ENCODE measurements around the gene GARRE1.

The GARRE1 gene

DNA sequence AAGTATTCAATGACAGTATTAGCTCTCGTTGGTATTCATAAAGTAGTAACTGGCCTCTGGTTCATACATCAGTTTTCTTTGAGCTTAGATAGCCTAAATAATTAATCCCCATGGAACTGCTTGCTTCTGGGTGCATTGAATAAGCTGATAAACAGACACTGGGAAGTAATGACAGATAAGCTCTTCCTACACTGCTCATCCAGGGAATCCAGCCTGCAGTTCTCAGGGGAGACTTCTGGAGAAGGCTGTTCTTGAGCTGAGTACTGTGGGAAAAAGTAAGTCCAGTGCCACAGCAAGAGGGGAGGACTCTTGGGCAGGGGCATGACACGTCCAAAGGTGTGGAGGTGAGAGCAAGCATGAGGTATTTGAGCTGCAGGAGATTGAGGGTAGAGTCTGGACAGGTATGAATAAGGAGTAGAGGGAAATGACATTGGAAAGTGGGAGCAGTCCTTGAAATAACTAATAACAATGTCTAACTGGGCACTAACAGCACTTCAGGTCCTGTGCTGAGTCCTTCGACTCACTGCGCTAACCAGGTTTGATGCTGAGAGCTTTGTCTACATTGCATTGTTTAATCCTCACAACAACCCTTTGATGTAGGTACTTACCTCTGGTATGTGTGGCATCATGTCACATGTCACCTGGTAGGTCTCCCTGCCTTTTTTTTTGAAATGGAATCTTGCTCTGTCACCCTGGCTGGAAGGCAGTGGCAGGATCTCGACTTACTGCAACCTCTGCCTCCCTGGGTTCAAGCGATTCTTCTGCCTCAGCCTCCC, 7.2 kb downstream of the GARRE1 start:
- Histone ChIP-seq H3K27me3 (ENCODE audit: insufficient read depth, low read length) (no peaks in the 10 kb centered on the region), H3K36me3 (ENCODE audit: insufficient read depth, low read length) (no peaks in the 10 kb centered on the region), H2AFZ (ENCODE audit: low read length, unreplicated experiment) (no peak overlapping the region), H3K4me3 (ENCODE audit: low read depth, low read length) (no peak overlapping the region), H3K4me1 (ENCODE audit: control insufficient read depth, insufficient read depth, low read length, unreplicated experiment) (peaks cover 20% of the 10 kb centered on the region), H3K27ac (ENCODE audit: low read depth, low read length) (no peak overlapping the region), H3K79me2 (ENCODE audit: control insufficient read depth, insufficient read depth, low read length, unreplicated experiment) (peaks cover 8% of the 10 kb centered on the region)

DNA sequence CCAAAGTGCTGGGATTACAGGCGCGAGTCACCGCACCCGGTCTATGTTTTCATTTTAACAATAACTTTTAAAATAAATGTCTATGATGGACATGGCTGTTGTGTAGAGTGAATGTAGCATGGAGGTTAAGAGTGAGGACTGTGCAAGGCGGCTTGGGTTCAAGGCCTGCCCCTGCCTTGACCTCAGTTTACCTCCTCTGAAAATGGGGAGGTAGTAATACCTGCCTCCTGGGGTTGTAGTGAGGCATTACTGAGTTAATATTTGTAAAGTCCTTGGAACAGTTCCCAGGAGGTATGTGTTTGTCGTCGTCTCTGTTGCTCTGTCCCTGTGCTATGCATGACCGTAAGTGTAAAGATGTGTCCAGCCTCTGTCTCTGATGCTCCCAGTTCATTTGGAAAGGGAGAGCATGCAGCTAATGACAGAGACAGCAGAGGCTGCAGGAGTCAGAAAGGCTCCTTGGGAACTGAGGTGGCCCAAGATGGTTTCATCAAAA, 9.4 kb downstream of the GARRE1 start:
- Histone ChIP-seq H3K4me1 (ENCODE audit: control insufficient read depth, insufficient read depth, low read length, unreplicated experiment) (peaks cover 16% of the 10 kb centered on the region), H2AFZ (ENCODE audit: low read length, unreplicated experiment) (no peak overlapping the region), H3K27ac (ENCODE audit: low read depth, low read length) (no peak overlapping the region), H3K79me2 (ENCODE audit: control insufficient read depth, insufficient read depth, low read length, unreplicated experiment) (peaks cover 8% of the 10 kb centered on the region), H3K36me3 (ENCODE audit: insufficient read depth, low read length) (no peaks in the 10 kb centered on the region), H3K4me3 (ENCODE audit: low read depth, low read length) (no peak overlapping the region), H3K27me3 (ENCODE audit: insufficient read depth, low read length) (no peaks in the 10 kb centered on the region)

DNA sequence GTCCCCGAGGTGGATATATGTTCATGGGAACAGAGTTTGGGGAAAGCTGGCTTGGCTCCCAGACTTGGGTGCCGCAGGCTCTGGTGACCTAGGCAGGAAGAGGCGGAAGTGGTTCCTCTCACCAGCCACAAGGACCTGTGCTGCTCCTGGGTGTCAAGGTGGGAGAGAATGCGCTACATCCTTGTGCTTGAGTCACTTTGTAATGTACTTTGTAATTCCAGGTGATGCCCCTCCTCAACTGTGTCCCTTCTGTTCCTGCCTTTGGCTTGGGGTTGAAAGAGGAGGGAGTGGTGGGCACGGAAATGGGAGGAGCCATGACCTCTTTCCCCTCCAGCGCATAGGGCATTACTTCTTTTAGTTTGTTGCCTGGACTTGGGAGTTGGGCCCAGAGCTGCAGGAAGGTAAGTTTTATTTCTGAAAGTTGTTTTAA, 10.9 kb downstream of the GARRE1 start:
- peaks cover 15% of the 10 kb centered on the region for H3K4me1 ChIP-seq (ENCODE audit: control insufficient read depth, insufficient read depth, low read length, unreplicated experiment)
- no peak overlapping the region for H2AFZ ChIP-seq (ENCODE audit: low read length, unreplicated experiment)
- H3K27me3 ChIP-seq (ENCODE audit: insufficient read depth, low read length) = no peaks in the 10 kb centered on the region
- no peak overlapping the region for H3K27ac ChIP-seq (ENCODE audit: low read depth, low read length)
- H3K79me2 ChIP-seq (ENCODE audit: control insufficient read depth, insufficient read depth, low read length, unreplicated experiment) = peaks cover 15% of the 10 kb centered on the region
- no peaks in the 10 kb centered on the region for H3K36me3 ChIP-seq (ENCODE audit: insufficient read depth, low read length)
- no peak overlapping the region for H3K4me3 ChIP-seq (ENCODE audit: low read depth, low read length)

DNA sequence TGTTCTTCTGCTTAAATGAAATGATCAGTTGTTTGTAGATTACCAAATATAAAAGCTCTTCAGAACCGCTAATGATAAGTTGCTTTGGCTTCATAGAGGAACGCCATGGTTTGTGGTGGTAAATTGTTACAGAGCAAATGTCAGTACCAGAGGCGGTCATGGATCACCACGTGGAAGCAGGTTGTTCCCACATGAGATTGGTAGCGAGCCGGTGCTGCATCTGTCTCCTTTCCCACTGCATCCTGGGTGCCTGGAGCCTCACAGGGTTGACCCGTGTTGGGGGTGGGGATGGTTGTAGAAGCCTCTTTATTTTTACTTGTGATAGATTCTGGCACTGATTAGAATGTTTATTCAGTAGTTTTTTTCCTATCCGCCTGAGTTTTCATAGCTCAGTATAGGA, 14.7 kb downstream of the GARRE1 start:
- Histone ChIP-seq H3K4me1 (ENCODE audit: control insufficient read depth, insufficient read depth, low read length, unreplicated experiment) (peaks cover 14% of the 10 kb centered on the region), H3K4me3 (ENCODE audit: low read depth, low read length) (no peak overlapping the region), H3K36me3 (ENCODE audit: insufficient read depth, low read length) (no peaks in the 10 kb centered on the region), H2AFZ (ENCODE audit: low read length, unreplicated experiment) (no peak overlapping the region), H3K27me3 (ENCODE audit: insufficient read depth, low read length) (no peaks in the 10 kb centered on the region), H3K27ac (ENCODE audit: low read depth, low read length) (no peak overlapping the region), H3K79me2 (ENCODE audit: control insufficient read depth, insufficient read depth, low read length, unreplicated experiment) (peaks cover 14% of the 10 kb centered on the region)

DNA sequence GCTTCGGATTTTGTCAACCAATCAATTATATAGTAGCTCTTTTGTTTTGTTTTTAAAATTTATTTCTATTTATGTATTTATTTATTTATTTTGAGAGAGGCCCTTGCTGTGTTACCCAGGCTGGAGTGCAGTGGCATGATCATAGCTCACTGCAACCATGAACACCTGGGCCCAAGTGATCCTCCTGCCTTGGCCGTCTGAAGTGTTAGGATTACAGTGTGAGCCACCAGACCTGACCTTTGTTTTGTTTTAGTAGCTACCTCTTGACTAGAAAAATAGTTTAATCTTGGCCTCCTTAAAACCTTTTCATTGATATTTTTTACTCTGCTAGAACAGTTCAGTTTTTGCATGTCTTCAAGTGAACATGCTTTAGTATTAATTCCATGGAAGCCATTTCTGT, 15.1 kb downstream of the GARRE1 start:
- H3K4me1 ChIP-seq (ENCODE audit: control insufficient read depth, insufficient read depth, low read length, unreplicated experiment) = peaks cover 18% of the 10 kb centered on the region
- no peaks in the 10 kb centered on the region for H3K27me3 ChIP-seq (ENCODE audit: insufficient read depth, low read length)
- peak overlapping the region; percentile 48 for H3K27ac ChIP-seq (ENCODE audit: low read depth, low read length)
- H3K79me2 ChIP-seq (ENCODE audit: control insufficient read depth, insufficient read depth, low read length, unreplicated experiment) = peaks cover 14% of the 10 kb centered on the region
- peak overlapping the region; percentile 75 for H2AFZ ChIP-seq (ENCODE audit: low read length, unreplicated experiment)
- H3K4me3 ChIP-seq (ENCODE audit: low read depth, low read length) = peak overlapping the region; percentile 40; the same call in 1 of the 2 replicates
- no peaks in the 10 kb centered on the region for H3K36me3 ChIP-seq (ENCODE audit: insufficient read depth, low read length)

DNA sequence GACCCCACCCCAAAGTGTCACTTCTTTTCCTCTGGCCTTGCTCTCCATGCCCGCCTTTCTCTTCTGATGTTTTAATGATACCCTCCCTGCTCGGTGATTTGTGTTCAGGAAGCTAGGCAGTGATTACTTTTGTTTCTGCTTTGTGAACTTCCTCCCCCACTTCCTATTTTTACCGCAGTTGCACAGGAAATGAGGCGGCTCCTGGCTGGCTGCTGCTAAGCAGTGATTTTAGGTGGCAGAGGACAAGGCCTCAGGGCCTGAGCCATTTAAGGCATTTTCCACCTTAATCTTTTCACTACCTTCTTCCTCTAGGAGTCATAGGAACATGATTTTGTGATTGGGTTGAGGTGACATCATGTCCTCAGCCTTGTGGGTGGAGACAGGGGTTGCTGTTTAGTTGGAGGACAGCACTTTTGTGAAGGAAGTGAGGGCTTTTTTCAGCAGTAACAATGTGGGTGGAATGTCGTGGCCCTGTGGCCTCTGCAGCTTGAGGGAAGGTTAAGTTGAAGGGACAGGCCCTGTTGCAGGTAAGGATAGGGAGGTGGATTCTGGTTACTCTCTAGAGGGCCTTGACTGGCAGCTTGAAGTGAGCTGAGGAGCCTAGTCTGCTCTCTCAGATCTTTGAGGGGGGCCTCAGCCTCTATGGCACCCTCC, 15.7 kb downstream of the GARRE1 start:
- H3K4me1 ChIP-seq (ENCODE audit: control insufficient read depth, insufficient read depth, low read length, unreplicated experiment) = peaks cover 19% of the 10 kb centered on the region

DNA sequence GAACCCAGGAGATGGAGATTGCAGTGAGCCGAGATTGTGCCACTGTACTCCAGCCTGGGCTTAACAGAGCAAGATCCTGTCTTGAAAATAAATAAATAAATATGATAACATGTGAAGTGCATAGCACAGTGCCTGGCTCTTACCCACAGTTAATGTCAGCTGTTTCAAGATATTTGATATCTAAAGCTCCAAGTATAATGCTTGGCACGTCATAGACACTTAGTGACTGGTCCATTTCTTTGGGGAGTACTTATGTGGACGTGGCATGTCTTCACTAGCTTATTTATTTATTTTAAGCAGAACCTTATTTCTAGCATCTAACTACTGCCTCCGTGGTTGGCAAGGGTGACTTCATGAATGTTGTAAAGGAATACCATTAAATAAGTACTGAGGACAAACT, 18.8 kb downstream of the GARRE1 start:
- Histone ChIP-seq H3K36me3 (ENCODE audit: insufficient read depth, low read length) (no peaks in the 10 kb centered on the region), H2AFZ (ENCODE audit: low read length, unreplicated experiment) (no peak overlapping the region), H3K27ac (ENCODE audit: low read depth, low read length) (no peak overlapping the region), H3K4me3 (ENCODE audit: low read depth, low read length) (no peak overlapping the region), H3K4me1 (ENCODE audit: control insufficient read depth, insufficient read depth, low read length, unreplicated experiment) (peaks cover 19% of the 10 kb centered on the region), H3K27me3 (ENCODE audit: insufficient read depth, low read length) (no peaks in the 10 kb centered on the region), H3K79me2 (ENCODE audit: control insufficient read depth, insufficient read depth, low read length, unreplicated experiment) (peaks cover 23% of the 10 kb centered on the region)

More for the DNA sequence above, 15.7 kb downstream of the GARRE1 start:
- Histone ChIP-seq H3K4me3 (ENCODE audit: low read depth, low read length) (peak overlapping the region; percentile 40; the same call in 1 of the 2 replicates), H3K36me3 (ENCODE audit: insufficient read depth, low read length) (no peaks in the 10 kb centered on the region), H3K27me3 (ENCODE audit: insufficient read depth, low read length) (no peaks in the 10 kb centered on the region), H3K79me2 (ENCODE audit: control insufficient read depth, insufficient read depth, low read length, unreplicated experiment) (peaks cover 11% of the 10 kb centered on the region), H3K27ac (ENCODE audit: low read depth, low read length) (peak overlapping the region; percentile 48), H2AFZ (ENCODE audit: low read length, unreplicated experiment) (peak overlapping the region; percentile 75)

DNA sequence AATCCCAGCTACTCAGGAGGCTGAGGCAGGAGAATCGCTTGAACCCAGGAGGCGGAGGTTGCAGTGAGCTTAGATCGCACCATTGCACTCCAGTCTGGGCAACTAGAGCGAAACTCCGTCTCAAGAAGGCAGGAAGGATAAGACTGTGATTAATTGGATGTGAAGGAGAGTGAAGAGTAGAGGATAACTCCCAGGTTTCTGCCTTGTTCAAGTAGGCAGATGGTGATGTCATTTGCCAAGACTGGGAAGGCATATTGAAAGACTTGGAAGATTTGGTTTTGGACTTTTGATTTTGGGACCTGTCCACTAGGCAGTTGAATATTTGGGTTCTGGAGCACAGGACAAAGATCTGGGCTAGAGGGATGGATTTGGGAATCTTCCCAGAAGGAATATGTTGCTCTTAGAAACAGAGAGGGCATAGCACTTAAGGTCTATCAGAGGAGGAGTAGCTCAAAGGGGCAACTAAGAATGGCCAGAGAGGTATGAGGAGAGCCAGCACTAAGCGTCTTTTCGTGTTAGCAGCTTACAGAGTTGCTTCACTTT, 20.0 kb downstream of the GARRE1 start:
- Histone ChIP-seq H3K4me1 (ENCODE audit: control insufficient read depth, insufficient read depth, low read length, unreplicated experiment) (peaks cover 19% of the 10 kb centered on the region), H3K27me3 (ENCODE audit: insufficient read depth, low read length) (no peaks in the 10 kb centered on the region), H3K36me3 (ENCODE audit: insufficient read depth, low read length) (no peaks in the 10 kb centered on the region), H3K79me2 (ENCODE audit: control insufficient read depth, insufficient read depth, low read length, unreplicated experiment) (peaks cover 23% of the 10 kb centered on the region), H3K27ac (ENCODE audit: low read depth, low read length) (peak overlapping the region; percentile 86), H3K4me3 (ENCODE audit: low read depth, low read length) (peak overlapping the region; percentile 71), H2AFZ (ENCODE audit: low read length, unreplicated experiment) (peak overlapping the region; percentile 75)

DNA sequence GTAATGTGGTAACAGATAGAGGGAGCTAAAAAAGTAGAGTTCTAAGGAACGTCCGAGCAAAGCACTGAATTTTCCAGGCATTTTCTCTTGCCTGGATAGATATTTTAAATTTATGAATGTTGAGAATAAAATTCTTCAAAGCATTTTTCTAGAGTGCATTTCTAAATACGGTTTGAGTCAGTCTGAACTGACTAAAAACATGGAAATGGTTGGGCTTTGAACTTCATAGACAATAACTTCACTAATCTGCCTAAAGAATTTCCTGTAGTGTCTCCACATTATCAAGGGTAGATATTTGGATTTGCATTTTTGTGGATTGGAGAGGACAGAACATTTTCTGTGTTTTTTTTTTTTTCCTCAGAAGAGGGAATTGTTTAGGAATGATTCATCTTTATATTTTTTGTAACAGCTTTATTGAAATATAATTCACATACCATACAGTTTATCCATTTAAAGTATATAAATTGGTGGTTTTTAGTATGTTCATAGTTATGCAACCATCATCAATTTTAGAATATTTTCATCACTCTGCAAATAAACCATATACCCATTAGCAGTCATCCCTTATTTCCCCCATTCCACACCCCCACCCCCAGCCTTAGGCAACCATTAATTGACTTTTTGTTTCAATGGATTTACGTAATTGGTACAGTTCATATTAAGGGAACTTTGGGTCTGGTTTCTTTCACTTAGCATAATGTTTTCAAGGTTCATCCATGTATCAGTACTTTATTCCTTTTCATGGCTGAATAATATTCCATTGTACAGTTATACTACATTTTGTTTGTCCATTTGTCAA, 20.7 kb downstream of the GARRE1 start:
- Histone ChIP-seq H3K27ac (ENCODE audit: low read depth, low read length) (peak overlapping the region; percentile 86), H3K4me3 (ENCODE audit: low read depth, low read length) (peak overlapping the region; percentile 71), H2AFZ (ENCODE audit: low read length, unreplicated experiment) (peak overlapping the region; percentile 75), H3K36me3 (ENCODE audit: insufficient read depth, low read length) (no peaks in the 10 kb centered on the region), H3K27me3 (ENCODE audit: insufficient read depth, low read length) (no peaks in the 10 kb centered on the region), H3K79me2 (ENCODE audit: control insufficient read depth, insufficient read depth, low read length, unreplicated experiment) (peaks cover 19% of the 10 kb centered on the region), H3K4me1 (ENCODE audit: control insufficient read depth, insufficient read depth, low read length, unreplicated experiment) (peaks cover 14% of the 10 kb centered on the region)

DNA sequence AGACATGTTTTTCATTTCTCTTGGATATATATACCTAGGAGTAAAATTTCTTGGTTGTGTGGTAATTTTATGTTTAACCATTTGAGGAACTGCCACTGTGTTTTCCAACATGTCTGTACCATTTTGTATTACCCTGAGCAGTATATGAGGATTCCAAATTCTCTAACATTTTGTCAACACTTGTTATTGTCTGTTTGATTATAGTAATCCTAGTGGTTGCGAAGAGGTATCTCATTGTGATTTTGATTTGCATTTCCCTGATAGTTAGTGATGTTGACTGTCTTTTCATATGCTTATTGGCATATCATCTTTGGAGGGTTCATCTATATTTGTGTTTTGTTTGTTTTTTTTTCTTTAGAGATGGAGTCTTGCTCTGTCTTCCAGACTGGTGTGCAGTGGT, 21.4 kb downstream of the GARRE1 start:
- peaks cover 9% of the 10 kb centered on the region for H3K4me1 ChIP-seq (ENCODE audit: control insufficient read depth, insufficient read depth, low read length, unreplicated experiment)
- no peak overlapping the region for H3K4me3 ChIP-seq (ENCODE audit: low read depth, low read length)
- H3K36me3 ChIP-seq (ENCODE audit: insufficient read depth, low read length) = no peaks in the 10 kb centered on the region
- no peak overlapping the region for H2AFZ ChIP-seq (ENCODE audit: low read length, unreplicated experiment)
- H3K27ac ChIP-seq (ENCODE audit: low read depth, low read length) = peak overlapping the region; percentile 86; the same call in 1 of the 2 replicates
- H3K79me2 ChIP-seq (ENCODE audit: control insufficient read depth, insufficient read depth, low read length, unreplicated experiment) = peaks cover 20% of the 10 kb centered on the region
- no peaks in the 10 kb centered on the region for H3K27me3 ChIP-seq (ENCODE audit: insufficient read depth, low read length)
